H9 (cell line): Measurements from ENCODE around the gene CYB5B. TPM values are rescaled to one million over a fixed set of nuclear protein-coding genes. Genes with fewer than 3 reads are reported as not detected.

ENCODE experiments used
- DNase-seq: peaks from one replicate; pipeline ENCODE4 v3.0.0-alpha.2; 2017
- H2AFZ ChIP-seq: one replicate; pipeline ENCODE4 v1.6.1; 2013; ENCODE audit warnings: mild to moderate bottlenecking, low read length, control low read depth, moderate library complexity
- H2AK5ac ChIP-seq: 2 replicates; pipeline ENCODE4 v1.6.1; 2013; ENCODE audit warnings: low read length, control low read depth, mixed read lengths; ENCODE audit not compliant: insufficient read length
- H2BK120ac ChIP-seq: one replicate; pipeline ENCODE4 v1.6.1; 2013; ENCODE audit warnings: low read depth, mild to moderate bottlenecking, low read length, control low read depth, inconsistent platforms; ENCODE audit not compliant: poor library complexity, severe bottlenecking
- H2BK12ac ChIP-seq: 2 replicates; pipeline ENCODE4 v1.6.1; 2013; ENCODE audit warnings: low read length, control low read depth, mixed read lengths, low read depth; ENCODE audit not compliant: insufficient read length
- H2BK15ac ChIP-seq: 2 replicates; pipeline ENCODE4 v1.6.1; 2013; ENCODE audit warnings: low read depth, low read length, control low read depth
- H2BK20ac ChIP-seq: one replicate; pipeline ENCODE4 v1.6.1; 2013; ENCODE audit warnings: low read depth, mild to moderate bottlenecking, low read length, control low read depth, inconsistent platforms; ENCODE audit not compliant: poor library complexity, severe bottlenecking
- H2BK5ac ChIP-seq: 2 replicates; pipeline ENCODE4 v1.6.1; 2013; ENCODE audit warnings: low read length, control low read depth, mixed read lengths; ENCODE audit not compliant: insufficient read length
- H3K14ac ChIP-seq: 2 replicates; pipeline ENCODE4 v1.6.1; 2013; ENCODE audit warnings: low read length, control low read depth; ENCODE audit not compliant: insufficient read depth
- H3K18ac ChIP-seq: 2 replicates; pipeline ENCODE4 v1.6.1; 2013; ENCODE audit warnings: low read depth, mild to moderate bottlenecking, mixed read lengths, low read length, control low read depth; ENCODE audit not compliant: insufficient read length
- H3K23ac ChIP-seq: 2 replicates; pipeline ENCODE4 v1.6.1; 2013; ENCODE audit warnings: low read length, control low read depth, mixed read lengths, low read depth; ENCODE audit not compliant: insufficient read length
- H3K23me2 ChIP-seq: 2 replicates; pipeline ENCODE4 v1.6.1; 2013; ENCODE audit warnings: low read depth, mild to moderate bottlenecking, mixed read lengths, low read length, control low read depth; ENCODE audit not compliant: insufficient read length, poor library complexity, severe bottlenecking
- H3K27ac ChIP-seq: 2 replicates; pipeline ENCODE4 v1.5.1; 2013; ENCODE audit warnings: low read length, control low read depth, mixed read lengths, low read depth; ENCODE audit not compliant: insufficient read length
- H3K27me3 ChIP-seq: 2 replicates; pipeline ENCODE4 v1.6.1; 2013; ENCODE audit warnings: low read length, control low read depth, inconsistent platforms; ENCODE audit not compliant: insufficient read depth
- H3K4ac ChIP-seq: 2 replicates; pipeline ENCODE4 v1.6.1; 2013; ENCODE audit warnings: low read depth, mild to moderate bottlenecking, control low read depth, inconsistent platforms, low read length, moderate library complexity
- H3K4me1 ChIP-seq: 2 replicates; pipeline ENCODE4 v1.6.1; 2013; ENCODE audit warnings: low read length, control low read depth, inconsistent platforms; ENCODE audit not compliant: insufficient read depth
- H3K4me2 ChIP-seq: 2 replicates; pipeline ENCODE4 v1.6.1; 2013; ENCODE audit warnings: low read length, control low read depth, mixed read lengths; ENCODE audit not compliant: insufficient read length, insufficient read depth
- H3K56ac ChIP-seq: 2 replicates; pipeline ENCODE4 v1.6.1; 2013; ENCODE audit warnings: low read depth, mild to moderate bottlenecking, mixed read lengths, low read length, control low read depth; ENCODE audit not compliant: insufficient read length
- H3K79me1 ChIP-seq: 2 replicates; pipeline ENCODE4 v1.6.1; 2013; ENCODE audit warnings: low read depth, mild to moderate bottlenecking, moderate library complexity, low read length, control low read depth, inconsistent platforms; ENCODE audit not compliant: insufficient read depth, poor library complexity, severe bottlenecking
- H3K79me2 ChIP-seq: 2 replicates; pipeline ENCODE4 v1.6.1; 2013; ENCODE audit warnings: low read length, control low read depth, inconsistent platforms; ENCODE audit not compliant: insufficient read depth
- H3K9ac ChIP-seq: 2 replicates; pipeline ENCODE4 v1.6.1; 2013; ENCODE audit warnings: low read length, control low read depth, mixed read lengths; ENCODE audit not compliant: insufficient read length; ENCODE audit errors: extremely low read depth
- H3K9me3 ChIP-seq: one replicate; pipeline ENCODE4 v1.6.1; 2013; ENCODE audit warnings: low read depth, low read length, inconsistent platforms; ENCODE audit not compliant: control insufficient read depth
- H3T11ph ChIP-seq: one replicate; pipeline ENCODE4 v1.6.1; 2013; ENCODE audit warnings: mild to moderate bottlenecking, low read length, control low read depth, inconsistent platforms
- H4K20me1 ChIP-seq: one replicate; pipeline ENCODE4 v1.6.1; 2013; ENCODE audit not compliant: control insufficient read depth, insufficient read length, insufficient read depth
- H4K5ac ChIP-seq: 2 replicates; pipeline ENCODE4 v1.6.1; 2013; ENCODE audit warnings: low read depth, mild to moderate bottlenecking, mixed read lengths, low read length, control low read depth; ENCODE audit not compliant: insufficient read length
- H4K8ac ChIP-seq: replicated peaks from 2 replicates; pipeline ENCODE4 v1.6.1; 2013; ENCODE audit warnings: low read length, control low read depth, mixed read lengths, low read depth; ENCODE audit not compliant: insufficient read length
- H4K91ac ChIP-seq: 2 replicates; pipeline ENCODE4 v1.6.1; 2013; ENCODE audit warnings: low read depth, mild to moderate bottlenecking, moderate library complexity, mixed read lengths, low read length, control low read depth; ENCODE audit not compliant: insufficient read length
- H3K27ac Mint-ChIP-seq, 3 experiments: 2 replicates in 2 of 3; 3 replicates in 1 of 3; pipeline ENCODE4 v1.8.0; 2020 to 2021; ENCODE audit warnings: mixed read lengths in 3 of 3, mild to moderate bottlenecking in 1 of 3, moderate library complexity in 1 of 3
- H3K27me3 Mint-ChIP-seq: 2 replicates; pipeline ENCODE4 v1.8.0; 2021; ENCODE audit warnings: low read depth, mild to moderate bottlenecking, moderate library complexity, mixed read lengths
- H3K36me3 Mint-ChIP-seq, 3 experiments: 2 replicates in 2 of 3; 3 replicates in 1 of 3; pipeline ENCODE4 v1.8.0; 2020 to 2021; ENCODE audit warnings: low read depth in 3 of 3, mixed read lengths in 3 of 3; ENCODE audit not compliant: insufficient read depth in 1 of 3
- H3K4me1 Mint-ChIP-seq, 2 experiments: 2 replicates each; pipeline ENCODE4 v1.8.0; 2020; ENCODE audit warnings: mixed read lengths in 2 of 2
- H3K4me3 Mint-ChIP-seq, 2 experiments: 2 replicates in 1 of 2; 3 replicates in 1 of 2; pipeline ENCODE4 v1.8.0; 2020 to 2021; ENCODE audit warnings: mild to moderate bottlenecking in 2 of 2, mixed read lengths in 2 of 2, moderate library complexity in 1 of 2
- H3K9me3 Mint-ChIP-seq, 2 experiments: 2 replicates in 1 of 2; 3 replicates in 1 of 2; pipeline ENCODE4 v1.8.0; 2020; ENCODE audit warnings: mild to moderate bottlenecking in 2 of 2, mixed read lengths in 2 of 2, moderate library complexity in 1 of 2
- WGBS: extraction: QIAGEN DNeasy Blood & Tissue Kit; methylation state at CpG from one replicate; pipeline ENCODE4 v1.1.7; 2013; ENCODE audit warnings: missing lambda C conversion rate, low lambda C conversion rate, mixed read lengths; ENCODE audit not compliant: insufficient read length; ENCODE audit errors: extremely low coverage; 5-methylcytosine and 5-hydroxymethylcytosine counted together
- total RNA-seq: library from RNA; stranded (reverse); gene quantifications from 2 replicates; pipeline ENCODE4 v1.2.1, GENCODE V29; 2021
- TF ChIP-seq, protein P1 (sequence below): fragments of 200-600 bp; sonication (generic); conservative IDR thresholded peaks from 3 replicates; pipeline ENCODE4 v1.8.0; 2021; ENCODE audit warnings: antibody characterized with exemption, mild to moderate bottlenecking

CYB5B gene
- total RNA-seq, 1 experiment from 2014 or later = 126 TPM

DNA sequence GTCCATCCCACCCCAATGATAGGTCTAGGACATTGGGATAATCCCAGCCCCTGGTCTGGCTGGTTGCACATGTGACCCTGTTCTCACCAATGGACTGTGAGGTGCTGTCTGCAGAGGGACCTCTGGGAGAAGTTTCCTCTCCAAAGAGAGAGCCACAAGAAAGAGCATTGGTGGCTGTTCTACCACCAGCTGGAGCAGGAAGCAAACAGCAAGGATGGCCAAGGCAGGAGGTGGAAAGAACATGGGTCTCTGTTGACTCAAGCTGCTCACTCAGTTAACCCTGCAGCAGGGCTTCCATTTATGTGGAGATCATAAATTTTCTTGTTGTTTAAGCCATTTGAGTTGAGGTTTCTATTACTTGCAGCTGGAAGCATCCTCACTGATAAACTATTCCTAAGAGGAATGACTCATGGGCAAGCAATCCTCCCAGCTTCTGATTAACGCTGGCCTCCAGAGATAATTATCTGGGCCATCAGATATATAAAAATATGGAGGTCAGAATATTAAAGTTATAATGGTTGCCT is 52.6 kb downstream of the CYB5B start:
- no peak overlapping the region for H4K8ac ChIP-seq
- no peak overlapping the region for H3K14ac ChIP-seq
- no peak overlapping the region; a peak in 1 of 7 replicates for H3K27ac Mint-ChIP-seq
- no peak overlapping the region for H2AK5ac ChIP-seq
- no peak overlapping the region for H2BK20ac ChIP-seq
- no peak overlapping the region for H3K4me3 Mint-ChIP-seq
- no peaks in the 10 kb centered on the region for H4K20me1 ChIP-seq
- no peak overlapping the region for H3K18ac ChIP-seq
- DNase-seq = no peak
- H4K5ac ChIP-seq = no peak overlapping the region
- no peak overlapping the region for H4K91ac ChIP-seq
- no peaks in the 10 kb centered on the region for H3K4me1 Mint-ChIP-seq
- no peaks in the 10 kb centered on the region for H3K9me3 Mint-ChIP-seq
- H3K4me2 ChIP-seq = no peak overlapping the region
- H2BK12ac ChIP-seq = no peak overlapping the region
- H3K9ac ChIP-seq = no peak overlapping the region
- no peak overlapping the region for H2BK120ac ChIP-seq
- TF ChIP-seq, protein P1, sequence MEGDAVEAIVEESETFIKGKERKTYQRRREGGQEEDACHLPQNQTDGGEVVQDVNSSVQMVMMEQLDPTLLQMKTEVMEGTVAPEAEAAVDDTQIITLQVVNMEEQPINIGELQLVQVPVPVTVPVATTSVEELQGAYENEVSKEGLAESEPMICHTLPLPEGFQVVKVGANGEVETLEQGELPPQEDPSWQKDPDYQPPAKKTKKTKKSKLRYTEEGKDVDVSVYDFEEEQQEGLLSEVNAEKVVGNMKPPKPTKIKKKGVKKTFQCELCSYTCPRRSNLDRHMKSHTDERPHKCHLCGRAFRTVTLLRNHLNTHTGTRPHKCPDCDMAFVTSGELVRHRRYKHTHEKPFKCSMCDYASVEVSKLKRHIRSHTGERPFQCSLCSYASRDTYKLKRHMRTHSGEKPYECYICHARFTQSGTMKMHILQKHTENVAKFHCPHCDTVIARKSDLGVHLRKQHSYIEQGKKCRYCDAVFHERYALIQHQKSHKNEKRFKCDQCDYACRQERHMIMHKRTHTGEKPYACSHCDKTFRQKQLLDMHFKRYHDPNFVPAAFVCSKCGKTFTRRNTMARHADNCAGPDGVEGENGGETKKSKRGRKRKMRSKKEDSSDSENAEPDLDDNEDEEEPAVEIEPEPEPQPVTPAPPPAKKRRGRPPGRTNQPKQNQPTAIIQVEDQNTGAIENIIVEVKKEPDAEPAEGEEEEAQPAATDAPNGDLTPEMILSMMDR = no peak
- no peak overlapping the region for H3K56ac ChIP-seq
- no peak overlapping the region for H3K27ac ChIP-seq
- no peaks in the 10 kb centered on the region for H3K23me2 ChIP-seq
- no peak overlapping the region for H3K23ac ChIP-seq
- H3K4ac ChIP-seq = no peak overlapping the region
- no peaks in the 10 kb centered on the region for H3K9me3 ChIP-seq
- H3K79me2 ChIP-seq = no peaks in the 10 kb centered on the region
- no peak overlapping the region for H2BK5ac ChIP-seq
- H3K36me3 Mint-ChIP-seq = no peaks in the 10 kb centered on the region; a peak in 1 of 7 replicates
- H3T11ph ChIP-seq = no peak overlapping the region
- H2BK15ac ChIP-seq = no peak overlapping the region
- no peaks in the 10 kb centered on the region for H3K4me1 ChIP-seq
- no peaks in the 10 kb centered on the region for H3K27me3 Mint-ChIP-seq
- H3K27me3 ChIP-seq = no peaks in the 10 kb centered on the region
- no CpG with 5 or more reads among the region's 1 CpG for WGBS
- no peaks in the 10 kb centered on the region for H3K79me1 ChIP-seq
- no peak overlapping the region for H2AFZ ChIP-seq
